Neural cell (in vitro differentiated cells): ENCODE measurements around the gene BMS1. TPM values are rescaled to one million over a fixed set of nuclear protein-coding genes. Genes with fewer than 3 reads are reported as not detected.
"Not testable (repeated sequence)": the region's sequence is repeated elsewhere in the genome, so short reads cannot be mapped to it uniquely, and the experiment has no call there.

Experiments
- H2AFZ ChIP-seq: fragments of 200-600, 300-800 bp; sonication (generic), shearing (Covaris generic); 2 replicates; pipeline ENCODE4 v1.6.0; 2014; ENCODE audit warnings: low read depth, mild to moderate bottlenecking, antibody characterized with exemption, low read length, moderate library complexity
- H3F3A ChIP-seq: fragments of 200-600 bp; shearing (Covaris generic); 2 replicates; pipeline ENCODE4 v1.6.1; 2016; ENCODE audit warnings: mild to moderate bottlenecking, moderate library complexity, mixed read lengths, antibody characterized with exemption, low read length; ENCODE audit not compliant: insufficient read depth, poor library complexity, severe bottlenecking
- H3K27ac ChIP-seq: fragments of 200-600, 300-800 bp; sonication (generic), shearing (Covaris generic); 2 replicates; pipeline ENCODE4 v1.5.1; 2014; ENCODE audit warnings: mild to moderate bottlenecking, low read length, moderate library complexity
- H3K27me3 ChIP-seq: fragments of 300-800, 200-600 bp; sonication (generic), shearing (Covaris generic); 2 replicates; pipeline ENCODE4 v1.6.0; 2014; ENCODE audit warnings: mild to moderate bottlenecking, low read depth, low read length, moderate library complexity; ENCODE audit not compliant: insufficient read depth
- H3K36me3 ChIP-seq: fragments of 300-800, 200-600 bp; sonication (generic), shearing (Covaris generic); 2 replicates; pipeline ENCODE4 v1.5.1; 2014; ENCODE audit warnings: mild to moderate bottlenecking, antibody characterized with exemption, low read length, moderate library complexity; ENCODE audit not compliant: insufficient read depth
- H3K4me2 ChIP-seq: fragments of 300-800, 200-600 bp; sonication (generic), shearing (Covaris generic); 2 replicates; pipeline ENCODE4 v1.6.0; 2014; ENCODE audit warnings: mild to moderate bottlenecking, low read length
- H3K4me3 ChIP-seq: fragments of 300-800, 200-600 bp; sonication (generic), shearing (Covaris generic); 2 replicates; pipeline ENCODE4 v1.5.1; 2014; ENCODE audit warnings: mild to moderate bottlenecking, low read length, moderate library complexity
- H3K79me2 ChIP-seq: fragments of 200-600 bp; shearing (Covaris generic); replicated peaks from 2 replicates; pipeline ENCODE4 v1.6.0; 2014; ENCODE audit warnings: mild to moderate bottlenecking, low read length, moderate library complexity; ENCODE audit not compliant: insufficient read depth
- H3K9ac ChIP-seq: fragments of 300-800, 200-600 bp; sonication (generic), shearing (Covaris generic); 2 replicates; pipeline ENCODE4 v1.6.1; 2016; ENCODE audit warnings: mild to moderate bottlenecking, low read length, mixed read lengths
- H3K9me2 ChIP-seq: fragments of 200-600 bp; shearing (Covaris generic); 2 replicates; pipeline ENCODE4 v1.6.1; 2016; ENCODE audit warnings: mild to moderate bottlenecking, low read length, mixed read lengths; ENCODE audit not compliant: insufficient read depth
- H3K9me3 ChIP-seq: fragments of 200-600, 300-800 bp; sonication (generic), shearing (Covaris generic); 2 replicates; pipeline ENCODE4 v1.6.1; 2016; ENCODE audit warnings: mild to moderate bottlenecking, mixed run types, low read length, moderate library complexity, mixed read lengths
- H4K20me1 ChIP-seq: fragments of 200-600 bp; shearing (Covaris generic); 2 replicates; pipeline ENCODE4 v1.6.1; 2016; ENCODE audit warnings: mild to moderate bottlenecking, mixed run types; ENCODE audit not compliant: insufficient read depth
- EP300 ChIP-seq: fragments of 450-650 bp; conservative IDR thresholded peaks from 2 replicates; pipeline ENCODE4 v1.6.1; 2014; ENCODE audit warnings: antibody characterized with exemption, mild to moderate bottlenecking, moderate library complexity; ENCODE audit not compliant: poor library complexity, severe bottlenecking
- EZH2 ChIP-seq: fragments of 200-600, 300-800 bp; shearing (Covaris generic), sonication (generic); IDR thresholded peaks from 2 replicates; pipeline ENCODE4 v1.6.1; 2014; ENCODE audit warnings: antibody characterized with exemption, low read length, borderline replicate concordance, mild to moderate bottlenecking; ENCODE audit not compliant: insufficient read depth, poor library complexity, severe bottlenecking
- MXI1 ChIP-seq: fragments of 450-650 bp; conservative IDR thresholded peaks from 2 replicates; pipeline ENCODE4 v1.6.1; 2014; ENCODE audit warnings: antibody characterized with exemption, mild to moderate bottlenecking; ENCODE audit not compliant: poor library complexity, severe bottlenecking
- POLR2AphosphoS5 ChIP-seq: IDR thresholded peaks from 2 replicates; pipeline ENCODE4 v1.6.1; 2012
- RAD21 ChIP-seq: fragments of 450-650 bp; conservative IDR thresholded peaks from 2 replicates; pipeline ENCODE4 v1.6.1; 2014; ENCODE audit warnings: antibody characterized with exemption, mild to moderate bottlenecking, moderate library complexity
- SMC3 ChIP-seq: fragments of 450-650 bp; conservative IDR thresholded peaks from 2 replicates; pipeline ENCODE4 v1.6.1; 2014; ENCODE audit warnings: antibody characterized with exemption, mild to moderate bottlenecking, moderate library complexity; ENCODE audit not compliant: poor library complexity
- TAF1 ChIP-seq: IDR thresholded peaks from 2 replicates; pipeline ENCODE4 v1.6.1; 2012; ENCODE audit warnings: low read depth
- polyA plus RNA-seq: library from polyadenylated mRNA; depleted of rRNA; stranded (reverse); fragments of >200 nt; gene quantifications from 2 replicates; pipeline ENCODE4 v1.2.3, GENCODE V29; 2014
- TF ChIP-seq, protein P1 (sequence below): fragments of 450-650 bp; IDR thresholded peaks from 2 replicates; pipeline ENCODE4 v1.5.1; 2014; ENCODE audit warnings: antibody characterized with exemption, mild to moderate bottlenecking, moderate library complexity; ENCODE audit not compliant: poor library complexity, severe bottlenecking
- TF ChIP-seq, protein P2 (sequence below): IDR thresholded peaks from 2 replicates; pipeline ENCODE4 v1.6.1; 2012; ENCODE audit warnings: borderline replicate concordance

Gene BMS1
- polyA plus RNA-seq, 1 donor from 2014 or later = 8.5 TPM

DNA sequence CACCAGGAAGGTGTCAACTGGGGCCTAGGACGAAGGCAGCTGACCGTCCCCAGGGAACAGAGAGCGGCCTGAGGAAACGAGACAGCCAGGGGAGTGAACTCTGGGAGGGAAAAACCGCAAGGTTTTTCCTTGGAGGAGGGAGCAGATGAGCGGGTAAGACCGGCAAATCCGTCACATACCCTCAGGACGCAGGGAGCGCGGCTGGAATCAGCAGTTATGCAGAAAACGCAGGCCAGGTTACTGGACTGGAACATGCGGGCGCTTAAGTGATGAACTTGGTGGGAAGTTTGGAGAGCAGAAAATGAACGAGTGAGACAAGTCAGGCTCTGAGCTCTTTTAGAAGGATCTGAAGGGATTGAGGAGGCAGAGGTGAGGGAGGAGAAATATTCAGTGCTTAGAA, 76.7 kb downstream of the BMS1 start:
- Histone ChIP-seq H3K27me3 (no peaks in the 10 kb centered on the region), H3K9me3 (no peaks in the 10 kb centered on the region), H3K79me2 (no peaks in the 10 kb centered on the region), H4K20me1 (no peaks in the 10 kb centered on the region), H3K4me2 (no peak overlapping the region), H3K27ac (no peak overlapping the region), H3F3A (no peaks in the 10 kb centered on the region), H3K36me3 (no peaks in the 10 kb centered on the region), H3K9ac (no peak overlapping the region), H2AFZ (no peak overlapping the region), H3K4me3 (no peak overlapping the region), H3K9me2 (no peaks in the 10 kb centered on the region)
- no peak for TF ChIP-seq POLR2AphosphoS5
- TF ChIP-seq EZH2 = no peak
- TF ChIP-seq MXI1 = no peak

DNA sequence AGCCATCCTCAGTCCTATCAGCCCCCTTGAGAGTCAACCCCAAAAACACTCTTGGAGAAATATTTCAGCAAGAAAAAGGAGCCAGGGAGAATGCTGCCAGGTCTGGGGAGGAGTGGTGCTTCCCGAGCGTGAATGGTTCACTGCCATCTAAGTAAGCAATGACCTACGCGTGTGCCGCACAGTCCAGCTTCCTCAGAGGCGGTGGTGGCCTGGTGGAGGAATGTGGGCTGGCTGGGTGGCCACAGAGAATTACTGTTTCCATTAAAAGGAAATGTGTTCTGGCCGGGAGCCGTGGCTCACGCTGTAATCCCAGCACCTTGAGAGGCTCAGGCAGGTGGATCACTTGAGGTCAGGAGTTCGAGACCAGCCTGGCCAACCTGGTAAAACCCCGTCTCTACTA, 77.4 kb downstream of the BMS1 start:
- not testable (repeated sequence) for H3K36me3 ChIP-seq

DNA sequence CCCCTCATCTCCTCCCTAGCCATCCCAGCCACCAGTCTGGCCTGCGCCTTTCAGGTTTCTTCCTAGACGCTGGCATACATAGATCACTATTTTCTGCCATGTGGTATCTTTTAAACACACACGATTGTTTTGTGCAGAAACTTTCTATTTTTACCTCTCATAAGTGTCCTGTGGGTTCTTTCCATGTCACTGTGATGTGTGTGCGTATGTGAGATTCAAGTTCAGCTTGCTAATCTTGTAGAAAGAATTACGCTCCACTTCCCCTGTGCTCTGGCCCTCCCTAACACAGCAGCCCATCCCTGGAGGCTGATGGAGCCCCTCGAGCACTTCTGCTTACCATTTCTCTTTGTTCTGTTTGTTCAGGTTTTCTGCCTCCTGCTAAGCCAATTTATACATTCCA, 80.2 kb downstream of the BMS1 start:
- not testable (repeated sequence) for H3K27me3 ChIP-seq, H3F3A ChIP-seq, H3K79me2 ChIP-seq, H3K36me3 ChIP-seq, H3K4me2 ChIP-seq, H3K27ac ChIP-seq, H4K20me1 ChIP-seq, H3K9me3 ChIP-seq, H2AFZ ChIP-seq, H3K9me2 ChIP-seq, H3K4me3 ChIP-seq, H3K9ac ChIP-seq

More for the DNA sequence above, 77.4 kb downstream of the BMS1 start:
- H3K9me3 ChIP-seq, H3K27me3 ChIP-seq, H3K79me2 ChIP-seq, H4K20me1 ChIP-seq, H3K9me2 ChIP-seq, H3F3A ChIP-seq, H3K27ac ChIP-seq, H2AFZ ChIP-seq, H3K9ac ChIP-seq, H3K4me3 ChIP-seq, H3K4me2 ChIP-seq: not testable (repeated sequence)

DNA sequence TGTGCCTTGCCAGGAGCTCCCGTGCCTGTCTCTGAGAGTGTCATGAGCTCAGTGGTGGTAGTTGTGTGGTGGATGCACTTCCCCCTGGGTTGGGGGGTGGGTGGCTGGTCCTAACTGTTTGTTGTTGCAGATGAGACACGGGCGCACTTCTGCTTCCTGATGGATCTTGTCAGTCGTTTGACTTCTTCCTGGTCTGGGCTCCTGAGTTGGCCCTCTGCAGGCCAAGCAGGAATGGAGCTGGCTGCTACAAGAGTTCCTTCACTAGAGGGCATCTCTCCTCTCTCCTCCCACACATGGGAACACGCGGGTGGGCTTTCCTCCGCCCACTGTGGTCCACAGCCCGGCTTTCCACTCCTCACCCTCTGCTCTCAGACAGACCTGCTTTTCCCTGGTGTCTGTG, 82.0 kb downstream of the BMS1 start:
- H3K27ac ChIP-seq = no peak overlapping the region
- no peaks in the 10 kb centered on the region for H3K36me3 ChIP-seq
- H3K4me3 ChIP-seq = no peak overlapping the region
- no peak overlapping the region for H3K4me2 ChIP-seq
- no peaks in the 10 kb centered on the region for H3K9me2 ChIP-seq
- no peak overlapping the region for H2AFZ ChIP-seq
- H3K9ac ChIP-seq = no peak overlapping the region
- TF ChIP-seq, protein P1, sequence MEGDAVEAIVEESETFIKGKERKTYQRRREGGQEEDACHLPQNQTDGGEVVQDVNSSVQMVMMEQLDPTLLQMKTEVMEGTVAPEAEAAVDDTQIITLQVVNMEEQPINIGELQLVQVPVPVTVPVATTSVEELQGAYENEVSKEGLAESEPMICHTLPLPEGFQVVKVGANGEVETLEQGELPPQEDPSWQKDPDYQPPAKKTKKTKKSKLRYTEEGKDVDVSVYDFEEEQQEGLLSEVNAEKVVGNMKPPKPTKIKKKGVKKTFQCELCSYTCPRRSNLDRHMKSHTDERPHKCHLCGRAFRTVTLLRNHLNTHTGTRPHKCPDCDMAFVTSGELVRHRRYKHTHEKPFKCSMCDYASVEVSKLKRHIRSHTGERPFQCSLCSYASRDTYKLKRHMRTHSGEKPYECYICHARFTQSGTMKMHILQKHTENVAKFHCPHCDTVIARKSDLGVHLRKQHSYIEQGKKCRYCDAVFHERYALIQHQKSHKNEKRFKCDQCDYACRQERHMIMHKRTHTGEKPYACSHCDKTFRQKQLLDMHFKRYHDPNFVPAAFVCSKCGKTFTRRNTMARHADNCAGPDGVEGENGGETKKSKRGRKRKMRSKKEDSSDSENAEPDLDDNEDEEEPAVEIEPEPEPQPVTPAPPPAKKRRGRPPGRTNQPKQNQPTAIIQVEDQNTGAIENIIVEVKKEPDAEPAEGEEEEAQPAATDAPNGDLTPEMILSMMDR = no peak
- TF ChIP-seq RAD21 = no peak
- TF ChIP-seq, protein P2, sequence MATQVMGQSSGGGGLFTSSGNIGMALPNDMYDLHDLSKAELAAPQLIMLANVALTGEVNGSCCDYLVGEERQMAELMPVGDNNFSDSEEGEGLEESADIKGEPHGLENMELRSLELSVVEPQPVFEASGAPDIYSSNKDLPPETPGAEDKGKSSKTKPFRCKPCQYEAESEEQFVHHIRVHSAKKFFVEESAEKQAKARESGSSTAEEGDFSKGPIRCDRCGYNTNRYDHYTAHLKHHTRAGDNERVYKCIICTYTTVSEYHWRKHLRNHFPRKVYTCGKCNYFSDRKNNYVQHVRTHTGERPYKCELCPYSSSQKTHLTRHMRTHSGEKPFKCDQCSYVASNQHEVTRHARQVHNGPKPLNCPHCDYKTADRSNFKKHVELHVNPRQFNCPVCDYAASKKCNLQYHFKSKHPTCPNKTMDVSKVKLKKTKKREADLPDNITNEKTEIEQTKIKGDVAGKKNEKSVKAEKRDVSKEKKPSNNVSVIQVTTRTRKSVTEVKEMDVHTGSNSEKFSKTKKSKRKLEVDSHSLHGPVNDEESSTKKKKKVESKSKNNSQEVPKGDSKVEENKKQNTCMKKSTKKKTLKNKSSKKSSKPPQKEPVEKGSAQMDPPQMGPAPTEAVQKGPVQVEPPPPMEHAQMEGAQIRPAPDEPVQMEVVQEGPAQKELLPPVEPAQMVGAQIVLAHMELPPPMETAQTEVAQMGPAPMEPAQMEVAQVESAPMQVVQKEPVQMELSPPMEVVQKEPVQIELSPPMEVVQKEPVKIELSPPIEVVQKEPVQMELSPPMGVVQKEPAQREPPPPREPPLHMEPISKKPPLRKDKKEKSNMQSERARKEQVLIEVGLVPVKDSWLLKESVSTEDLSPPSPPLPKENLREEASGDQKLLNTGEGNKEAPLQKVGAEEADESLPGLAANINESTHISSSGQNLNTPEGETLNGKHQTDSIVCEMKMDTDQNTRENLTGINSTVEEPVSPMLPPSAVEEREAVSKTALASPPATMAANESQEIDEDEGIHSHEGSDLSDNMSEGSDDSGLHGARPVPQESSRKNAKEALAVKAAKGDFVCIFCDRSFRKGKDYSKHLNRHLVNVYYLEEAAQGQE = no peak
- TF ChIP-seq POLR2AphosphoS5 = no peak
- TF ChIP-seq EZH2 = no peak
- TF ChIP-seq MXI1 = no peak
- no peak for TF ChIP-seq EP300
- TF ChIP-seq TAF1 = no peak
- TF ChIP-seq SMC3 = no peak
- no peaks in the 10 kb centered on the region for H3K79me2 ChIP-seq
- H4K20me1 ChIP-seq = no peaks in the 10 kb centered on the region
- peaks cover 4% of the 10 kb centered on the region for H3K27me3 ChIP-seq
- H3F3A ChIP-seq = no peaks in the 10 kb centered on the region
- H3K9me3 ChIP-seq = no peaks in the 10 kb centered on the region
